Astrocyte of the spinal cord (primary cell): ENCODE measurements around the gene ATXN3L.
A peak's percentile ranks its signal among the peaks of the same experiment; 100 is the strongest.

ENCODE experiments used
- DNase-seq: peaks from one replicate; pipeline ENCODE4 v3.0.0; 2011; ENCODE audit warnings: low read depth, low spot score
- H3K4me3 ChIP-seq: 2 replicates; pipeline ENCODE4 v1.5.1; 2011; ENCODE audit warnings: low read depth, mild to moderate bottlenecking, low read length, moderate library complexity
- in situ Hi-C: cut with HindIII; loops from 2 replicates; pipeline ENCODE4 v1.10.0; 2017; ENCODE audit warnings: low sequenced_read_pairs
- TF ChIP-seq, protein P1 (sequence below): IDR thresholded peaks from 2 replicates; pipeline ENCODE4 v1.5.1; 2012; ENCODE audit warnings: low read depth, mild to moderate bottlenecking, low read length, inconsistent platforms

The ATXN3L gene

GRCh38 chrX:13279279-13280018 is 40.4 kb downstream of the ATXN3L start:
- TF ChIP-seq, protein P1, sequence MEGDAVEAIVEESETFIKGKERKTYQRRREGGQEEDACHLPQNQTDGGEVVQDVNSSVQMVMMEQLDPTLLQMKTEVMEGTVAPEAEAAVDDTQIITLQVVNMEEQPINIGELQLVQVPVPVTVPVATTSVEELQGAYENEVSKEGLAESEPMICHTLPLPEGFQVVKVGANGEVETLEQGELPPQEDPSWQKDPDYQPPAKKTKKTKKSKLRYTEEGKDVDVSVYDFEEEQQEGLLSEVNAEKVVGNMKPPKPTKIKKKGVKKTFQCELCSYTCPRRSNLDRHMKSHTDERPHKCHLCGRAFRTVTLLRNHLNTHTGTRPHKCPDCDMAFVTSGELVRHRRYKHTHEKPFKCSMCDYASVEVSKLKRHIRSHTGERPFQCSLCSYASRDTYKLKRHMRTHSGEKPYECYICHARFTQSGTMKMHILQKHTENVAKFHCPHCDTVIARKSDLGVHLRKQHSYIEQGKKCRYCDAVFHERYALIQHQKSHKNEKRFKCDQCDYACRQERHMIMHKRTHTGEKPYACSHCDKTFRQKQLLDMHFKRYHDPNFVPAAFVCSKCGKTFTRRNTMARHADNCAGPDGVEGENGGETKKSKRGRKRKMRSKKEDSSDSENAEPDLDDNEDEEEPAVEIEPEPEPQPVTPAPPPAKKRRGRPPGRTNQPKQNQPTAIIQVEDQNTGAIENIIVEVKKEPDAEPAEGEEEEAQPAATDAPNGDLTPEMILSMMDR, result no peak
- in situ Hi-C loops, result no loop called here
- no peak overlapping the region for H3K4me3 ChIP-seq
- no peak for DNase-seq

GRCh38 chrX:13277539-13277938 is 42.3 kb downstream of the ATXN3L start:
- DNase-seq, result no peak
- in situ Hi-C loops, result no loop called here
- no peak overlapping the region for H3K4me3 ChIP-seq
- TF ChIP-seq, protein P1, result no peak

DNA sequence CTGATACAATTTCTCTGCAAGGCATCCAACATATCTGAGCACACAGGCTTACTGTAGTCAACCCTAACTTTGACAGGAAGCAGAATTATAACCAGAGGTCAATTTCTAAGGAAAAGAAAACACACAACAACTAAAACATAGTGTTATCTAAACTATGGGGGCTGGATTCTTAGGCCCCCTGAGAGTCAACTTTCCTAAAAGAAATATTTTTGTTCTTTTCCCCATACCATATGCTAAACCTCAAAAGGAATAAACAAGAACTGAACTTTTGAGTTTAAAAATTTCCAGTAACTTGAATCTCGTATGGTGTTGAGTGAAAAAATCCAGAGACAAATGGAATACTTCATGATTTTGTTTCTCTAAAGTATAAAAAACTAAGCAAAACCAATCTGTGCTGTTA is 42.9 kb downstream of the ATXN3L start:
- peak; percentile 22 for DNase-seq
- TF ChIP-seq, protein P1, result no peak
- in situ Hi-C loops, result no loop called here
- no peak overlapping the region for H3K4me3 ChIP-seq

DNA sequence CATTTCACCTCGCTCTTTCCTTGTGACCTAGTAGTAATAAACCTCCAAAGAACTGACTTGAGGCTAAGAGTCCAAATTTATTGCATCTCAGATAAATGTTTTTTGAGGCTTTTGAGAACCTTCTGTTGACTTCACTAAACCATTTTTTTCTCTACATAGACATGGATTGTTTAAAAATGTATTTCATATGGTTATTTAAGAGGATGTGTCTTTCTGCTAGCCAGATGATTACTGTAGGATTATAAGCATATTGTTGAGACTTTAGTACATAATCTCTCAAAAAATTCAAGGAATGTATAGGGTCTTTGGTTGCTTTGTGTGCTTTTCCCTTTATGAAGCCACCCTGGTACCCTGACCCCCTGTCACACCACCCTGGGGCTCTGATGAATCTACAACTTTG is 44.8 kb downstream of the ATXN3L start:
- in situ Hi-C loops, result no loop called here
- DNase-seq, result no peak

GRCh38 chrX:13272426-13272825 is 47.4 kb downstream of the ATXN3L start:
- no peak for DNase-seq
- TF ChIP-seq, protein P1, result no peak
- in situ Hi-C loops, result no loop called here
- no peak overlapping the region for H3K4me3 ChIP-seq

More for the DNA sequence above, 44.8 kb downstream of the ATXN3L start:
- TF ChIP-seq, protein P1, result no peak
- H3K4me3 ChIP-seq, result no peak overlapping the region

DNA sequence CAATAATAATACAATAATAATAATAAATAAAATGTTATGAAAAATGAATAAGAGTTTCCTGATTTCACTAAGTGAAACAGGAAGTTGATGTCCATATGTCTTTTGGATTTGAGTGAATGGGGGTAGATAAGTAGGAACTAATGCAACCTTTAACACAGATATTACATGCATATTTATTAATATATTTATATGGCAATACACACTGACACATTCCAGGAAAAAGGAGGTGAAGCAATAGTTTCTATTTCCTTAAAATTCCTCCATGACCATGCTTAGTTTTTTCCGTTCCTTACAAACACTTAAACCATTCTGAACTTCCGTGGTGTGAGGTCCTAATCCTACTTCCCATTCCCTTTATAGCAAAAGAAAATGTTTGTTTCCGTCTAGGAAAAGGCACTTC is 48.3 kb downstream of the ATXN3L start:
- no peak overlapping the region for H3K4me3 ChIP-seq
- TF ChIP-seq, protein P1, result no peak
- in situ Hi-C loops, result no loop called here
- DNase-seq, result no peak
